ENCODE data around the gene SOCS3. TPM values are rescaled to one million over a fixed set of nuclear protein-coding genes. Genes with fewer than 3 reads are reported as not detected.

The SOCS3 gene
- total RNA-seq, 1 donor from 2014 or later = 137 TPM

DNA sequence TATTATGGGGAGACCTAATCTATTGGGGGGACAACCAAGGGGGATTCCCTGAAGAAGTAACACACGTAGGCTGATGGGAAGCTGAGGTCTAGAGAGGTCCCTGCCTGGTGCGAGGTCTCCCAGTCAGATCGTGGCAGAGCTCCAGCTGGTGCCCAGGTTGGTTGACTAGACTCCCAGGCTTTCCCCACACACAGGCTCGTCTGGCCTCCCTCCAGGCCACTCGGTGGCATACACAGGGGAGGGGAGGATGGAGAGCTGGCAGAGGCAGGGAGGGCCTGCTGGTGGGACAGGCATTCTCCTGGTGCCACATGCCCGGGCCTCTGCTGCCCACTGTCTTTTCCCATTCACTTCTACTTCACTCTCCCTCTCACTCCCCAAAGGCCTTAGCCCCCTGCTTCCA is 8.5 kb upstream of the SOCS3 start:
- DNase-seq (ENCODE audit: low spot score) = no peak

DNA sequence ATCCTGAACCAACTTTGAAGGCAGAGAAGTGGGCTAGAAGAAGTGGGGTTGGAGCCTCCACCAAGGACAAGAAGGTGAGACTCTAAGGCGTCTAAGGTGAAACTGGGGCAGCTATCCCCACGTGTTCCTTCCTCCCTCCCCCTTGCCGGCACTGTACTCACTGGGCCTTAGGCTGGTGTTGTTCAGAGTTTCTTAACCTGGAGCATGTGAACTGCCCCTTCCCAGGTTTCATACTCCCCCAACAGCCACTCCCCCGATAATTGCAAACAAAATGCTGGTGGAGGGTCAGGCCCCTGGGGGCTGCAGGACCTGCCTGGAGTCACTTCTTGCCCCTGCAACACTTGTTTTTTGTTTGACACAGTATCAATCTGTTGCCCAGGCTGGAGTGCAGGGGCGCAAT is 7.3 kb upstream of the SOCS3 start:
- no peak for DNase-seq (ENCODE audit: low spot score)

DNA sequence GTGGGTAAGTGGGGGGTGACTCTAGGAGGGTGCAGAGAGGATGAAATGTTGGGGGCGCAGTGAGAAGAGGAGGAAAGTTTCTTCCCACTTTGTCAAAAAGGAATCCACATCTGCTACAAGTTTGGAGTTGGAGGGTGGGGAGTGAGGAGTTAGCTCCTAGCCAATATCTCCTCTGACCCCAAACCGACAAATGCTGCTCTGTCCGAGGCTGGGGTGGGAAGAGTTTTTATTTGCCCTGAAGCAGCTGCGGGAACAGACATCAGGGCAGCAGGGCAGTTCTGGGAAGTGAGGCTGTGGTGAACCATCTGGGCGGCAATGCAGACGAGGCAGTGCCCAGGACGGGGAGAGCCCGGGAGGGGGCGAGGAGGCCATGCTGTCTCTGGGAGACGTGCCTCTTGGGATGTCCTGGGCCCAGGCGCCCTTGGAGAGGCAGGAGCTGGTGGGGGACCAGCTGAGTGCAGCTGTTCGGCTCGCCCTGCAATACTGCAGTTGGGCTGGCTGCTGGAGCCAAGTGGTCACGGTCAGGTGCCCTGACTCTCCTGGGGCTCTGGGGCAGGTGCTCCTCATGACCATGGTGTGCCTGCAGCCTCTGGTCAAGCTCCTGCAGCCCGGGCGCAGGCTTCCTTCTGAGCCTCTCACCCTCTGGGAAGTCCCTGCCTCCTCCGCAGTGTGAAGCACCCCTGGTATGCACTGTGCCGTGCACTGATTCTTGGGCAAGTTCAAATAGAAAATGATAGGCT is 6.4 kb upstream of the SOCS3 start:
- DNase-seq (ENCODE audit: low spot score) = no peak

DNA sequence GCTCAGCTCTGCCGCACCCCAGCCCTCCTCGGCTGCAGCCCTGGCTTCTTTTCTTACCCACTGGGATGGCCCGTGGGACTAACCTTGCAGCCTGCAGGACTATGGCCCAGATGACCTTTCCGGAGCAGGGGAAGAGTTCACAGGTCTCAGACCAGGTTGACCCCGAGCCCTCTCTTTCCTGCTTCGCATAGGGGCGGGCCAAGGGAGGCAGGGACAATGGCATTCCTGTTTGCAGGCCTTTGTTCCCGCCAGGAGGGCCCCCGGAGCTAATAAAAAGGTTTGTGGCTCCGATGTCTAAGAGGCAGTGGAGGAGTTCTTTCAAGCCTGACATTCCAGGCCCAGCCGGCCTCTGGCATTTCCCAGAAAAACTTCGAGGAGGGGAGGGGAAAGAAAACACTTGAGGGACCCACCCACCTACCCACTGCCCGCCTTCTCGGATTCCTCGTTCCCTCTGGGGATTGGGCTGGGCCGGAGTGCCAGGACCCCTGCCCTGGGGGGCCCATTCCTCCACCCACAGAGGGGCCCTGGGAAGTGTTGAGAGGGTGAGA is 5.8 kb upstream of the SOCS3 start:
- peak; percentile 91 for DNase-seq (ENCODE audit: low spot score)

DNA sequence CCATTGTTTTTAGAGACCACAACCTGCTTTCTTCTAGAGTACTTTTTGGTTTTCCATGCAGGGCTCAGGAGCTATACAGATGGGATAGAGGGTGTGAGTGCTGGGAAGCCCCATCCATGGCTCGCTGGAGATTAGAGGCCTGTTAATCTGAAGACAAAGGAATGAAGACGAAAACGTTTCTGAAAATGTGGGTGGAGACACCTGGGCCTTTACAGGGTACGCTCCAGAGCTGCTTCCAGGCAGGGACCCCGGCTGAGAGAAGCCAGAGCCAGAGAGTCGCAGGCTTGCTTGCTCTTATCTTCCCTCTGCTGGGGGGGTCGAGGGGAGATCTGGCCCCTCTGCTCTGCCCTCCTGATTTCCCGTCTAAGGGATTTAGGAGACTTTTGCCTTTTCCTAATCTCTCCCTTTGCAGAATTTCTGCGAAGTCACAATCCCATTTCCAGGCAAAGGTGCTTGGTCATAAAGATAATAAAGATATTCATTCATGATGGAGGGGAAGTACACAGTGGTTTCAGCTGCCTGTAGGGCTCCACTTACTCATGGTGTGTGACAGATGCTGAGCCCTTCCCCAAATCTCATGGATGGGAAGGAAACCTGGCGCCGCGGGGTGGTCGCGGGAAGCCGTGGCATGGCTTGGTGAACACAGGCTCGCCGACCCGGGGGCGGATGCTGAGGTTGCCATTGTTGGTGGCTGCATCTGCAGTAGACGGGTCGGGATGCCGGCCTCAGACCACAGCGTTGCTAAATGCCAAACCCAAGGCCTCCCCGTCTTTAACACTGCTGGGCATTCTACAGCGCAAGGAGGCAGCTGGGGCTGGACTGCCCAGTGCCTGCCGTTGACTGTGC is 4.8 kb upstream of the SOCS3 start:
- DNase-seq (ENCODE audit: low spot score) = no peak

DNA sequence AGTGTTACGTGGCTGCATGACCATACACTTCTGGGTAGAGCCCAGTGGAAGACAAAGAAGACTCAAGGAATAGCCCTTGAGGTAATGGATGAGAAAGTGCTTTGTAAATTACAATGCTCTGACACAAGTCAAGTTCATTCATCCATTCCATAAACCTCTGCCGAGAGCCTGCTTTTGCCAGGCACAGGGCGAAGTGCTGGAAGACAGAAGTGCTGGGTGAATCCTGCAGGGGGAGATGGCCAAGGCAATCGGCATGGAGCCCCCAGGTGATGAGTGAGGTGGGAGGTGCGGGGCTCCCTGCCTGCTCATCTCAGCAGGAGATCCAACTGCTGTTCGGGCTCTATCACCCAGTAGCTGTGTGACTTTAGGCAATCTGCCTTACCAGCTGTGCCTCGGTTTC is 2.8 kb upstream of the SOCS3 start:
- no peak for DNase-seq (ENCODE audit: low spot score)

DNA sequence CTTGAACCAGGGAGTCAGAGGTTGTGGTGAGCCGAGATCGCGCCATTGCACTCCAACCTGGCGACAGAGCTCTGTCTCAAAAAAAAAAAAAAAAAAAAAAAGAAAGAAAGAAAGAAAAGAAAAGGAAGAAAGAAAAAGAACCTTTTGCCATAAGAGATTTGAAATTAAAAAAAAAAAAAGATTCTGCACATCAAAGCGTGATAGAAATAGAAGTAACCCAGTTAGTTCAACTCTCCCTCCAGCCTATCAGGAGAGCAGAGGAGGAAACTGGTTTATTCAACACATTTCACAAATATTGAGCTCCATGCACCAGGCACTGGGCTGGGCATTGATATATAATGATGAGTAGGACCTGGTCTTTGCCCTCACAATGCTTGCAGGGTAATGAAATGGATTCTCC is 2.4 kb upstream of the SOCS3 start:
- DNase-seq (ENCODE audit: low spot score) = no peak

DNA sequence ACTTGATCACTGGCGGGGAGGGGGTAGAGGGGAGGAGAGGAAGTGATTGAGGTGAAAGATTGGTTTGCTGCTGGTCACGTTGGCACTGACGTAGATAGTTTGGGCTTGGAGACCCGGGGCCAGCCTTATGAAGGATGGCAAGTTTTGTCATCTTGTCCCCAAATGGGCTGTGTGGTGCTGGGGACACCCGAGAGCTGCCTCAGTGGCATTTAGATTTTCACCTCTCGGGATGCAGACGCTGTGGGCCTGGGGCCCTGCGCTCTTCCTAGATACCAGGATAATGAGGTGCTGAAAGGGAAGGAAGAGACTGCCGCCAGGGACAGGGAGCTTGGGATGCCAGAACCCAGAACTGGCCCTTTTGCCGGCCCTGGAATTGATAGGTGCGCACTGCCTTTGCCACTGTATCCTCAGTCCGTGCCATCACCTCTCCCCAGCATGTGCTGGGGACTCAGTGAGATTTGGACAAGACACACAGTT is 1.4 kb upstream of the SOCS3 start:
- DNase-seq (ENCODE audit: low spot score) = no peak

DNA sequence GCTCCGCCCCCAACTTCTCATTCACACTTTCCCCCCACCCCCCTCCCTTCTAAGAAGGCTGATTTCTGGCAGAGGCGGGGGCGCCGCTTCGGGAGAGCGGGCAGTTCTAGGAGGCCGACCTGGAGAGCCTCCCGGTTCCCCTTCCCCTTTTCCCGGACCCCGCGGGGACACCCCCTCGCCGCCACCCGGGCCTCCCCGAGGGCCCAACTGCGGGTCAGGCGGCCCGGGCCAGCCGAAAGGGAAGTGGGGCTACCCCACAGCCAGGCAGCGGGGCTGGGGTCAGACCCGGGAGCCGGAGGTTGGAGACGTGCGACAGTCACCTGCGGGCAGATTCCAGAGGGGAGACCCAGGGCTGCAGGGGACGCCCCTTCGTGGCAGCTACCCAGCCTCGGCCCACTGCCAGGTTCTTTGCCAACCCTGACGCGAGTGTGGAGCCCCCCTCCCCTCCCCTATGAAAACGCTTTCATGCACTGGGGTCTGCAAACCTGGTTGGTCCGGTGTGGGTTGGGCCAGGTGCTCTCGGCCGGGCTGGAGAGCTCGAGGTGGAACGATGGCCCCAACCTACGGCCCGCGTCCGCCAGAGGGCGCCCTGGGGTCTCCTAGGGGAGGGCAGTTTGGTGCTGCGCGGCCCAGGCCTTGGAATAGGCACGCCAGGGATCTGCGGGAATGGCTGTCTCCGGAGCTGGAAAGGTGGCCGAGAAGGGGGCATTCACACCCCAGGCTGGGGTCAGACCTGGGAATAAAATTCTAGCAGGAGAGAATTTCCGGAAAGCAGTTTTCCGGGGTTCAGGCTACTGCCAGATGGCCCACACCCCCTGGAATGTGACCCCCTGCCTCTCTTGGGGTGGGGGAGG is 721 bp upstream of the SOCS3 start:
- peak; percentile 85 for DNase-seq (ENCODE audit: low spot score)

DNA sequence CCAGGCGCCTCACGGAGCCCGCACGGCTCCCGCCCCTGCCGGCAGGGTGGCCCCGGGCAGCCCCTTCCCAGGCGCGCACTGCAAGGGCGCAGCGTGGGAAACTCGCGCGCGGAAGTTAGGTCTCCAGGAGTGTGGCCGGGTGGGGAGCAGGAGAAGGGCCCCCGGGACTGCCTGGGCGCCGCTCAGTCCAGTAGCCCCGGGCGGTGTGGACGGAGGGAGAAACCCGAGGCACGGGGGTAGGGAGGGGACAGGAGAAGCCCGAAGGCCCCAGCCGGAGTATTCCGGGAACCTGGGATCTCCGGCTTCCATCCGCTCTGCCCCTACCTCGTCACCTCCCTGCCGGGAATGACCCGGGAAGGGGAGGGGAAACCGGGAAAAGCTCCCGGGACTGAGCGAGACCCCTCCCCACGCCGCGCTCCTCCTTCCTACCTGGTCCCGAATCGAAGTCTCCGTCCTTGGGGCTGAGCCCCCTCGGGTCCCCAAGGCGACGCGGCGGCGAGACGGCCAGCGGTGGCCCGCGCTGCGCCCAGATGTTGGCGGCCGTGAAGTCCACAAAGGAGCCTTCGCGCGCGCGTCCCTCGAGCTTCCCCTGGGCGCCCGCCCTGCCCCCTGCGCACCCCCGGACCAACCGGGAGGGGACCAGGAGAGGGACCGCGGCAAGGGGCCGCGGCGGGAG is 418 bp downstream of the SOCS3 start:
- peak; percentile 66 for DNase-seq (ENCODE audit: low spot score)

DNA sequence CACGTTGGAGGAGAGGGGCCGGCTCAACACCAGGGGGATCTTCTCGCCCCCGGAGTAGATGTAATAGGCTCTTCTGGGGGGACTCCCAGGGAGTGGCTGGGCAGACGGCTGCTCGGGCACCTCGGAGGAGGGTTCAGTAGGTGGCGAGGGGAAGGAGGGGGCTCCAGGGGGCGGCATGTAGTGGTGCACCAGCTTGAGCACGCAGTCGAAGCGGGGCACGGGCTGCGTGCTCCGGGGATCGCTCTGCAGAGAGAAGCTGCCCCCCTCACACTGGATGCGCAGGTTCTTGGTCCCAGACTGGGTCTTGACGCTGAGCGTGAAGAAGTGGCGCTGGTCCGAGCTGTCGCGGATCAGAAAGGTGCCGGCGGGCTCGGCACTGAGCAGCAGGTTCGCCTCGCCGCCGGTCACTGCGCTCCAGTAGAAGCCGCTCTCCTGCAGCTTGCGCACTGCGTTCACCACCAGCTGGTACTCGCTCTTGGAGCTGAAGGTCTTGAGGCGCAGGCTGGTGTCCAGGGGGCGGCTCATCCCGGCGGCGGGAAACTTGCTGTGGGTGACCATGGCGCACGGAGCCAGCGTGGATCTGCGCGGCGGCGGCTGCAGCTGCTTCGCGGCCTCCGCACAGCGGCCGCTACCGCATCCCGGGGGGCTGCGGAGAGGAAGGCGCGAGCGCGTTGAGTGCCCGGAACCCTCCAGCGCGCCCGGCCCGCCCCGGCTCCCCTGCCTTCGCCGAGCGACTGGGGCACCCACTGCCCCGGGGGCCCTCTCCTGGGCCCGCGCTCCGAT is 1.1 kb downstream of the SOCS3 start:
- peak; percentile 53 for DNase-seq (ENCODE audit: low spot score)

DNA sequence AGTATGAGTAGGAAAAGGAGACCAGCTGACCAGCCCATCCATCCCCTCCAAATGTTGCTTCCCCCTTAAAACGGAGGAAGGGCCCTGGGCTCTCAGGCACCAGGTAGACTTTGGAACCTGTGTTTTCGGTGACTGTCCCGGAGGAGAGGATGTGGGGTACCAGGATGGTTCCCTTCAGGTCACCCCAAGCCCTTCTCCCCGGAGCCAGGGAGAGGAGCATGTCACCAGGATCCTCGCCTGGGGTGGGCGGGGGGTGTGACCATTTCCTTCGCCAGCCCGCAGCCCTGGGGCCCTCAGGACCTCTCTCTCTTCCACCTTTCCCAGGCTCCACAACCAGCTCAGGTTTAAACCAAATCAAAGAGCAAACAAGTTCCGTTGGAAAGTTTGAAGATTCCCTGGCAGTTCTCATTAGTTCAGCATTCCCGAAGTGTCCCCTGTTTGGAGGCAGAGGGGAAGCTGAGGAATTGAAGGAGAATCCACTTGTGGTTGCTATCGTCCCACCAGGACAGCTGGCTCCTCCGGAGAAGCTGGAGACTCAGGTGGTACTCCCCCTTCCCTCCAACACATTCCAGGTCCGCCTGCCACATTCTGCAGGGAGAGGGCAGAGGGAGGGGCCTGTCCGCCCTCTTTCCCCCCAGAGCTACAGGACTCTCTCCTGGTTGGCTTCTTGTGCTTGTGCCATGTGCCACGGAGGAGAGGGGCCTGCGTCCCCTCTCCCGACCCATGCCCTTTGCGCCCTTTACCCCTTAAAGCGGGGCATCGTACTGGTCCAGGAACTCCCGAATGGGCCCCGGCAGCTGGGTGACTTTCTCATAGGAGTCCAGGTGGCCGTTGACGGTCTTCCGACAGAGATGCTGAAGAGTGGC is 2.0 kb downstream of the SOCS3 start:
- no peak for DNase-seq (ENCODE audit: low spot score)

DNA sequence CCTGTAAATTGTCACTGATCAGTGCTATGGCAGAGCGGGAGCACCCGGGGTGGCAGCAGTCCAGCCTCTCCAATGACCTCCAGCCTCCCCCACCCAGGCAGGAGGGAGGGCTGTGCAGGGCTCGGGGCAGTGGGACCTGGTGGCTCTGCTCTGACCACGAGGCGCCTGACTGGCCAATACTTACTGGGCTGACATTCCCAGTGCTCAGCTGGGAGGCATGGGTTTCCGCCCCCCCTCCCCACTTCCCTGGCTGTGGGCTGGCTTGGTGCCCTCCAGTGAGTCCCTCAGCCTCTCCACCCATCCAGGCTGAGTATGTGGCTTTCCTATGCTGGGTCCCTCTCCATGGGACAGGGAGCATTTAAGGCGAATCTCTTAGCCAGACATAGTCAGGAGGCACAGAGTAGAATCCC is 2.7 kb downstream of the SOCS3 start:
- DNase-seq (ENCODE audit: low spot score) = no peak

DNA sequence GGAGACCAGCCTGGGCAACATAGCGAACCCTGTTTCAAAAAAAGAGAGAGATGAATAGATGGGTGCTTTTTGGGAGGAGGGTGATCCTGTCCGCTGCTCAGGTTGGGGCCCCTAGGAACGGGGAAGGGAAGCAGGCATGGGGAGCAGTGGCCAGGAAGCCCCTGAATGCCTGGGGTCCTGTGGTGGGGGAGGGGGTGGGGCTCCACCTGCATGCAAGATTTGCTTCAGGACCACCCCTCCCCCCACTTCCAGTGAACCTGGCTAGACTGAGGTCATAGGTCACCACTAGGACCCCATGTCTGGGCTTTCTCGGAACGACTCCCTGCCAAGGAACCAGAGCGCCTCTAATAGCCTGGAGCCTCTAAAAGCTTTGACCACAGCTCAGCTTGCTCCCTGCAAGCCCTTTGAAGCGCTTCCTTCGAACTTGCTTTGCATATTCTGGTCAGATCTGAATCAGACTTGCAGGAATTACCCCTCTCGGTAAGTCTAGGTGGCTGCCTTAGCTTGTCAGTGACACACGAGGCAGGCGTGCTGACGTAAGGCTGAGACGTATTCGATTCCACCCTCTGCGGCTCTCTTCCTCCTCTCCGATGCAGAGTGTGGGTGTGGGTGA is 3.7 kb downstream of the SOCS3 start:
- peak; percentile 73 for DNase-seq (ENCODE audit: low spot score)

DNA sequence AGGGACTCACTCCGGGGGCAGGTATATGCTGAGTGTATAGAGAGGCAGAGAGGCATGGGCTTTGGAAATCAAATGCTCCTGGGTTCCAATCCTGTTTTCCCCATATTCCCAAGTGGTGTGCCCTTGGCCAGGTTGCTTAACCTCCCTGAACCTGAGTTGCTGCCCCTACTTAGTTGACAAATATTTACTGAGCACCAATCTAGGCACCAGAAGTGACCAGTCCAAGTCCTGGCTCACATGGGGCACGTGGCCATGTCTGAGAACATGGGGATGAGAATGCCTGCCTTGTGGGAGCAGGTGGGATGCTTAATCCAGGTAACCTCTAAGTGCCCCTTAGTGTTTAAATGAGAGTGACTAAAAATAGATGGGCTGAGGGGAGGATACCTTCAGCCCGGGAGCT is 4.2 kb downstream of the SOCS3 start:
- DNase-seq (ENCODE audit: low spot score) = no peak

DNA sequence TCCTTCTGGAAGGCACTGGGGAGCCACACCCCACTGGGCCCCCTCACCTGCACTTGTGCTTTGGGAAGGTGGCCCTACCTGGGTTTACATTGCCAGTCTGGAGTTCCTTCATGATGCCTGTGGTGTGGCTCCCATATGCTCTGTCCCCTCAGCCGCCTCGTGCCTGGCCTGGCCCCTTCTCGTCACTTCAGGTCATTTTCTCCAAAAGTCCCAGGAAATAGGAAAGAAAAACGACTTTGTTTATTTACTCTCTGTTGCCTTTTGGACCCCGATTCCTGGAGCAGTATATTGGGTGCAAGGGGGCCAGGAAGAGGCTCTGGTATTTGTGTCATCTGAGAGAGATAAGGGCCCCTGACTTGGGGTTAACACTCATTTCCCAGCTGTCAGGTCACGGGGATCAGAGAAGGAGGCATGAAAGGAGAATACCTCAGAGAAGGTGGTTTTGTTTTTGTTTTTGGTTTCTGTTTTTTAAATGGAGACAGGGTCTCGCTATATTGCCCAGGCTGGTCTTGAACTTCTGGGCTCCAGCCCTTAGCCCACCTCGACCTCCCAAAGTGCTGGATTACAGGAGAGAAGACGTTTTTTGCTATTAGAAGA is 4.7 kb downstream of the SOCS3 start:
- no peak for DNase-seq (ENCODE audit: low spot score)

DNA sequence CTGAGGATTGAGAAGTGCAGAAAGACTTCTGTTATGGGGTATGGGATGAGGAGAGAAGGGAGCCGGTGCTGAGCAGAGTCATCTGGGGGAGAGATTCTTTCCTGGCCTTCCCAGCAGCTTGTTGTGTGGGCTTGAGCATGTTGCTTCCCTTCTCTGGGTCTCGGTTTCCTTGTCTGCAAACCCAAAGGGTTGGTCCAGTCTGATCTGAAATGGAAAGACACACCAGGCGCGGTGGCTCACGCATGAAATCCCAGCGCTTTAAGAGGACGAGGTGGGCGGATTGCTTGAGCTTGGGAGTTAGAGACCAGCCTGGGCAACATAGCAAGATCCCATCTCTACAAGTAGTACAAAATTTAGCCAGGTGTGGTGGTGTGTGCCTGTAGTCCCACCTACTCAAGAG is 6.0 kb downstream of the SOCS3 start:
- DNase-seq (ENCODE audit: low spot score) = no peak

DNA sequence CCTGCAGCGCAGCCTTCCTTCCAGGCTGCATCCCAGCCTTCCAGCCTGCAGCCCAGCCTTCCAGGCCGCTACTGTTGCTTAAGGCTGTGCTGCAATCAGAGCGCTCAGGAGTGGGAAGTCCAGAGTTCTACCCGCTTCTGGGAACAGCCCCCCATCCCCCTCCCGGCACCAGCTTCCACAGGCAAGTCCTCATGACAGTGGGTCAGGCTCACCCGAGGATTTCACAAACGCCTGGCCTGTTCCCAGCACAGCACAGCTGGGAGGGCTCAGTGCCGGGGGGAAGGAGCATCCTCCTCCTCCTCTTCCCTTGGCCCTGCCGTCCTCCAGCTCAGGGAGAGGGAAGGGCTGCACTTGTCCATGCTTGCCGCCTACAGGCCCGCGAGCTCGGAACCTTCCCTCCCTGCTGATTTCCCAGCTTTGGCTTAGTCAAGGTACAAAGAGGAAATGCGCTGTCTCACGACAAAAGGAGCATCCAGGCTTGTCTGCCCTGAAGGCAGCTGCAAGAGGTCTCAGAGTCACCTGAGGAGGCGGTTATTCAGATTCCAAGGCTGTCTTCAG is 8.3 kb downstream of the SOCS3 start:
- DNase-seq (ENCODE audit: low spot score) = peak; percentile 99

Measured in umbilical cord (tissue), 2 donors.